Measurements from ENCODE around the gene MEG3. TPM values are rescaled to one million over a fixed set of nuclear protein-coding genes. Genes with fewer than 3 reads are reported as not detected.

The MEG3 gene
- total RNA-seq, 4 donors from 2014 or later, result 6.0 to 23.7 (median 9.4) TPM

DNA sequence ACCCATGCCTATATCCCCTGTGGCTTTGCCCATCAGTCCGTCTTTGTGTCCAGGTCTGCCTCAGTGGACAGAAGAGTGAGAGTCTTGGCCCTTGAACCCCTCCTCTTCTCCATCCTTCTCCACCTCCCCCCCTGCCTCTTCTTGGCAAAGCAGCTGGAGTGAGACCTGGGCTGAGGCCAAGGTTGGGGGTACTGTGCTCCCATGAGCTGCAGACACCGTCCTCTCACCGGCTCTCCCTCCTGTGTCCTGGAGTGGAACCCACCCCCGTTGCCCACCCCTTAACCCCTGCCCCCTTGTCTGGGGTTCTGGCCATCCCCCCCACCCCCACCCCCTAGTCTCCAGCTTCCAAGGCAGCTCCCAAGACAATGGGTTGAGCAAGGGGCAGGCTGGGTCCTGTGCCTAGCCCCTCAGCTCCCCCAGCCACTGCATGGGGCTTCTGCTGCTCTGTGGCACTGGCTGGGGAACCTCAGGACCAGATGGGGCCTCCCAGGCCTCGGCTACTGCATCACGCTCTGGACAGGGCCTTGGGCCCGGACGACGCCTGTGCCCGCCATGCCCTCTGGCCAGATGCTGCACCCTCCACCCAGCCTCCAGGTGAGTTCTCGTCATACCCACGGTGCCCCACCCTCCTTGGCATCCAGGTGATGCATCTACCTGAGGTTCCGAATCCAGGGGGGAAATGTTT is 41.9 kb downstream of the MEG3 start:
- no peaks in the 10 kb centered on the region for H3K9me3 ChIP-seq
- 74 to 85% methylated on average over 10 to 13 of the region's 13 CpGs for WGBS, 2 donors
- DNase-seq, result no peak

DNA sequence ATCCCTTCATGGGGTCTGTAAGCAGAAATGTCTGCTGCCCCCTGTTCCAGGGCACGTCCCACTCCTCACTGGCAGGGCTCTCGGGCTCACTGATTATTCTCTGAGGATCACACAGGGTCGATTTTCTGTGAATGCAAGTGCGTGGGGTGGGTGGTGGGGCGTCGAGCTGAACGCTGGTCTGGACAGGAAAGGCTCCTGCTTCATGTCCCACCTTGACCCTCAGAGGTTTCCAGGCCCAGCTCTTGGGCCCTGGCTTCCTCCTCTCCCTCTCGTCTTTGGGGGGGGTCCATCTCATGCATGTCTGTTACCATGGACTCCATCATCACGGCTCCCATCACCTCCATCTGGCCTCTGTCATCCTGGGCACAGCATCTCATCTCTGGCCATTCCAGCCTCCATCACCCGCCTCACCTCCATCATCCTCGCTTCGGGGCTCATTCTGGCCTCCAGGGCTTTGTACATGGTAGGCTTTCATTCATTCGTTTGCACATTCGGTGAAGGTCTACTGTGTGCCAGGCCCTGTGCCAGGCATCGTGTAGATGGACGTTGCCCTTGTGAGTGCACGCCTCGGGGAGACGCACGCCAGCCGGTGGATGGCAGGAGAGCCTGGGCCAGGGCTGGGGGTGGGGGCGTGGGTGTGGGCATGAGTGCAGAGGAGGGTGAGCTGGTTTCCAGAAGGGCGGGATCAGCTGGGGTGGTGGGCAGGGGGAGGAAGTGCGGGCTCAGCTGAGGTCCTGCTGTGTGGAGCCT is 42.9 kb downstream of the MEG3 start:
- Histone ChIP-seq H3K4me1 (no peaks in the 10 kb centered on the region), H3K27ac (no peak overlapping the region), H3K27me3 (no peaks in the 10 kb centered on the region), H3K4me3 (replicated peaks in 1 of 3) (no peak overlapping the region), H3K9me3 (no peaks in the 10 kb centered on the region), H3K36me3 (no peaks in the 10 kb centered on the region)
- no peak for DNase-seq
- TF ChIP-seq POLR2A (IDR thresholded peaks at IDR 0.05), result no peak
- TF ChIP-seq, protein P1, sequence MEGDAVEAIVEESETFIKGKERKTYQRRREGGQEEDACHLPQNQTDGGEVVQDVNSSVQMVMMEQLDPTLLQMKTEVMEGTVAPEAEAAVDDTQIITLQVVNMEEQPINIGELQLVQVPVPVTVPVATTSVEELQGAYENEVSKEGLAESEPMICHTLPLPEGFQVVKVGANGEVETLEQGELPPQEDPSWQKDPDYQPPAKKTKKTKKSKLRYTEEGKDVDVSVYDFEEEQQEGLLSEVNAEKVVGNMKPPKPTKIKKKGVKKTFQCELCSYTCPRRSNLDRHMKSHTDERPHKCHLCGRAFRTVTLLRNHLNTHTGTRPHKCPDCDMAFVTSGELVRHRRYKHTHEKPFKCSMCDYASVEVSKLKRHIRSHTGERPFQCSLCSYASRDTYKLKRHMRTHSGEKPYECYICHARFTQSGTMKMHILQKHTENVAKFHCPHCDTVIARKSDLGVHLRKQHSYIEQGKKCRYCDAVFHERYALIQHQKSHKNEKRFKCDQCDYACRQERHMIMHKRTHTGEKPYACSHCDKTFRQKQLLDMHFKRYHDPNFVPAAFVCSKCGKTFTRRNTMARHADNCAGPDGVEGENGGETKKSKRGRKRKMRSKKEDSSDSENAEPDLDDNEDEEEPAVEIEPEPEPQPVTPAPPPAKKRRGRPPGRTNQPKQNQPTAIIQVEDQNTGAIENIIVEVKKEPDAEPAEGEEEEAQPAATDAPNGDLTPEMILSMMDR (IDR thresholded peaks at IDR 0.05), result no peak
- intact Hi-C loops (cut with DNase I), result no loop called here
- 88 to 90% methylated on average over 21 of the region's 24 CpGs for WGBS, 2 donors

More for the DNA sequence above, 41.9 kb downstream of the MEG3 start:
- no peaks in the 10 kb centered on the region for H3K36me3 ChIP-seq
- H3K4me3 ChIP-seq (replicated peaks in 1 of 3), result no peak overlapping the region
- TF ChIP-seq, protein P1 (IDR thresholded peaks at IDR 0.05), result no peak
- H3K27me3 ChIP-seq, result no peaks in the 10 kb centered on the region
- no peaks in the 10 kb centered on the region for H3K4me1 ChIP-seq
- H3K27ac ChIP-seq, result no peak overlapping the region
- intact Hi-C loops (cut with DNase I), result no loop called here

DNA sequence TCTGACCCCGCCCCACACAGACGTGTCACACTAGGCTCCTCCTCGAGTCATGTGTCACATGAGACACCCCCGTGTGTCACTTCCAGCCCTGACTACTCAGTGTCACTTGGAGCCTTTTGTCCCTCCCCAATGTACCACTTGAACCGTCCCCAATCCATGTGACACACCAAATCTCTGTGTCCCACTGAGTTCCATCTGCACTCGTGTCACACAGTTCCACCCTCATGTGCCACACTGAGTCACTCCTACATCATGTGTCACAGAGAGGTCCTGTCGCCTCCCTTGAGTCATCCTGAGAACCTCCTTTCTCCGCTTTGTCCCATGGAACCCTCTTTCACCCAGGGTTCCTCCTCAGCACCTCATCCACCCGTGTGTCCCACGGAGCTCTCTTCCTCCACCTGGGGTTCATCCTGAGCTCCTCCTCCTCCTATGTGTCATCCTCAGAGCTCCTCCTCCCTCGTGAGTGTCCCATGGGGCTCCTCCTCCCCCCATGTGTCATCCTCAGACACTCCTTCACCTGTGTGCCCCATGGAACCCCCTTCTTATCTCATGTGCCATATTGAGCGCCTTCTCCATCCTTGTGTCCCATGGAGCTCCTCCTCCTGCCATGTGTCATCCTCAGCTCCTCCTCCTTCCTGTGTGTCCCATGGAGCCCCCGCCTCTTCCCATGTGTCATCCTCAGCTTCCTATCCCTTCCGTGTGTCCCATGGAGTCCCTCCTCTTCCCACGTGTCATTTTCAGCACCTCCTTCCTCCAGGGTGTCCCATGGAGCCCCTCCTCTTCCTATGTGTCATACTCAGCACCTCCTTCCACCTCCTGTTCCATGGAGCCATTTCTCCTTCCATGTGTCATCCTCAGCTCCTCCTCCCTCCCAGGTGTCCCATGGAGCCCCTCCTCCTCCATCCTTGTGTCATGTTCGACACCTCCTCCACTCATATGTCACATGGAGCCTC is 45.6 kb downstream of the MEG3 start:
- 80 to 82% methylated on average over 16 of the region's 16 CpGs for WGBS, 2 donors
- no peak for TF ChIP-seq POLR2A (IDR thresholded peaks at IDR 0.05)
- TF ChIP-seq, protein P1 (IDR thresholded peaks at IDR 0.05), result no peak
- H3K9me3 ChIP-seq, result no peaks in the 10 kb centered on the region
- intact Hi-C loops (cut with DNase I), result no loop called here
- no peaks in the 10 kb centered on the region for H3K4me1 ChIP-seq
- no peak overlapping the region for H3K4me3 ChIP-seq (replicated peaks in 1 of 3)
- no peak for DNase-seq
- no peaks in the 10 kb centered on the region for H3K27me3 ChIP-seq
- no peaks in the 10 kb centered on the region for H3K36me3 ChIP-seq
- H3K27ac ChIP-seq, result no peak overlapping the region

DNA sequence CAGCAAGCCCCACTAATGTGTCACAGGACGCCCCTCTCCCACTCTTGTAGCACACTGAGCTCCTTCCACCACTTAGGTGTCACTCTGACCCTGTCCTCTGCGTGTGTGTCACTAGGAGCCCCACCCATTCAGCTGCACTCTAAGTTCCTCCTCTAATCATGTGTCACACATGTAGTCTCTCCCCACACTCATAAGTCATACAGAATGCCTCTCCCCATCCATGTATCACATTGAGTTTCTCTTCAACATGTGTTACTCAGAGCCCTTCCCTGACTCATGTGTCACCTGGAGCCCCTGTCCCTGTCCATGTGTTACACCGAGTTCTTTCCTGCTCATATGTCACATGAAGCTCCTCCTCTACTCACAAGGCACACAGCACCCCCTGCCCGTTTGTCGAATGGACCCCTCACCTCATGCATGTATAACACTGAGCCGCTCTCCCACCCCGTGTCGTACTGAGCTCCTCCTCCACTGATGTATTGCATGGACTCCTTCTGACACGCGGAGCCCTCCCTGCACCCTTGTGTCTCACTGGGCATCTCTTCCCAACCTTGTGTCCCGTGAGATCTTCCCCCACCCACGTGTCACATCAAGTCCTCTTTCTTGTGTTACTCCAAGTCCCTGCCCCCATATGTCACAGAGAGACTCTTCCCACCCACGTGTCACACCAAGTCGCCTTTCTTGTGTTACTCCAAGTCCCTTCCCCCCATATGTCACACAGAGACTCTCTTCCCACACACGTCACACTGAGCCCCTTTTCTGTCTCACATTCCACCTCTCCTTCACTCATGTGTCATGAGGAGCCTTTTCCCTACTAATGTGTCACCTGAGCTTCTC is 46.6 kb downstream of the MEG3 start:
- intact Hi-C loops (cut with DNase I), result no loop called here

More for the DNA sequence above, 46.6 kb downstream of the MEG3 start:
- TF ChIP-seq, protein P1 (IDR thresholded peaks at IDR 0.05), result no peak
- no peak for TF ChIP-seq POLR2A (IDR thresholded peaks at IDR 0.05)
- DNase-seq, result no peak
- H3K9me3 ChIP-seq, result no peaks in the 10 kb centered on the region
- no peaks in the 10 kb centered on the region for H3K27me3 ChIP-seq
- H3K36me3 ChIP-seq, result no peaks in the 10 kb centered on the region
- H3K4me3 ChIP-seq (replicated peaks in 1 of 3), result no peak overlapping the region
- no peaks in the 10 kb centered on the region for H3K4me1 ChIP-seq
- WGBS, 2 donors, result 81 to 84% methylated on average over 15 of the region's 15 CpGs
- no peak overlapping the region for H3K27ac ChIP-seq

Measured in thyroid gland (tissue), 4 donors.